Dorsolateral prefrontal cortex (tissue), 118 donors: ENCODE data around the gene KAT5. TPM values are rescaled to one million over a fixed set of nuclear protein-coding genes. Genes with fewer than 3 reads are reported as not detected.

Experiments used
- total RNA-seq, 120 experiments: library from RNA; stranded (reverse); gene quantifications; one replicate each; pipeline versions ENCODE4 v1.2.3 to v1.2.4, GENCODE V29; 2022

The KAT5 gene
- total RNA-seq, 120 experiments from 2014 or later = 57.1 to 97.9 (median 76.4) TPM

Other genes starting within 250 kb of the KAT5 start
- gene MALAT1, start 213.2 kb upstream of the KAT5 start, total RNA-seq = over 10,000 TPM in 119 of 120 experiments, 1,000 to 10,000 TPM in 1; 7,808 to 28,438 (median 16,246) TPM
- 100 to 1,000 TPM in 34 of 120 experiments, 10 to 100 TPM in 86; 71.5 to 120 (median 93.9) TPM for gene SCYL1, start 187.2 kb upstream of the KAT5 start, total RNA-seq
- 100 to 1,000 TPM in 117 of 120 experiments, 10 to 100 TPM in 3; 97.2 to 228 (median 145) TPM for gene LTBP3, start 153.9 kb upstream of the KAT5 start, total RNA-seq
- gene ZNRD2, start 141.8 kb upstream of the KAT5 start, total RNA-seq = 10 to 100 TPM; 22.6 to 74.8 (median 38.1) TPM
- 100 to 1,000 TPM in 1 of 120 experiments, 10 to 100 TPM in 119; 35.7 to 101 (median 59.6) TPM for gene FAM89B, start 139.7 kb upstream of the KAT5 start, total RNA-seq
- 10 to 100 TPM; 17.3 to 49.0 (median 28.4) TPM for gene EHBP1L1, start 136.2 kb upstream of the KAT5 start, total RNA-seq
- 10 to 100 TPM in 3 of 120 experiments, 1 to 10 TPM in 114, under 1 TPM in 3; 0.74 to 10.5 (median 4.1) TPM for gene KCNK7, start 116.5 kb upstream of the KAT5 start, total RNA-seq
- 100 to 1,000 TPM in 4 of 120 experiments, 10 to 100 TPM in 116; 30.9 to 133 (median 57.4) TPM for gene MAP3K11, start 98.0 kb upstream of the KAT5 start, total RNA-seq
- 10 to 100 TPM; 25.1 to 44.9 (median 31.2) TPM for gene PCNX3, start 96.5 kb upstream of the KAT5 start, total RNA-seq
- 10 to 100 TPM in 119 of 120 experiments, 1 to 10 TPM in 1; 8.6 to 68.2 (median 26.7) TPM for gene SIPA1, start 74.2 kb upstream of the KAT5 start, total RNA-seq
- 10 to 100 TPM; 28.1 to 93.7 (median 48.2) TPM for gene RELA, start 49.3 kb upstream of the KAT5 start, total RNA-seq
- 10 to 100 TPM; 27.6 to 76.0 (median 41.1) TPM for gene RNASEH2C, start 8.5 kb downstream of the KAT5 start, total RNA-seq
- 10 to 100 TPM; 12.0 to 32.4 (median 19.6) TPM for gene AP5B1, start 68.7 kb downstream of the KAT5 start, total RNA-seq
- gene OVOL1, start 74.8 kb downstream of the KAT5 start, total RNA-seq = 1 to 10 TPM in 4 of 120 experiments, under 1 TPM in 50, not detected in 66; 0.12 to 1.6 (median 0.31) TPM
- gene SNX32, start 121.7 kb downstream of the KAT5 start, total RNA-seq = 10 to 100 TPM; 18.6 to 78.2 (median 41.0) TPM
- gene CFL1, start 145.9 kb downstream of the KAT5 start, total RNA-seq = 100 to 1,000 TPM; 509 to 985 (median 862) TPM
- gene MUS81, start 148.2 kb downstream of the KAT5 start, total RNA-seq = 10 to 100 TPM; 26.5 to 53.6 (median 39.9) TPM
- 10 to 100 TPM; 16.5 to 72.1 (median 33.7) TPM for gene EFEMP2, start 160.5 kb downstream of the KAT5 start, total RNA-seq
- gene CTSW, start 167.6 kb downstream of the KAT5 start, total RNA-seq = 1 to 10 TPM in 14 of 120 experiments, under 1 TPM in 32, not detected in 74; 0.32 to 2.9 (median 0.65) TPM
- 100 to 1,000 TPM in 19 of 120 experiments, 10 to 100 TPM in 101; 56.1 to 115 (median 86.6) TPM for gene FIBP, start 176.2 kb downstream of the KAT5 start, total RNA-seq
- gene CCDC85B, start 178.4 kb downstream of the KAT5 start, total RNA-seq = 100 to 1,000 TPM in 4 of 120 experiments, 10 to 100 TPM in 116; 37.7 to 126 (median 71.6) TPM
- gene FOSL1, start 188.1 kb downstream of the KAT5 start, total RNA-seq = 1 to 10 TPM in 55 of 120 experiments, under 1 TPM in 41, not detected in 24; 0.30 to 6.6 (median 1.2) TPM
- 10 to 100 TPM; 53.5 to 95.7 (median 73.6) TPM for gene C11orf68, start 206.8 kb downstream of the KAT5 start, total RNA-seq
- 100 to 1,000 TPM in 49 of 120 experiments, 10 to 100 TPM in 71; 54.9 to 148 (median 96.3) TPM for gene DRAP1, start 207.2 kb downstream of the KAT5 start, total RNA-seq
- under 1 TPM in 8 of 120 experiments, not detected in 112; 0.35 to 0.86 (median 0.52) TPM for gene TSGA10IP, start 233.2 kb downstream of the KAT5 start, total RNA-seq
- 10 to 100 TPM; 31.8 to 73.9 (median 52.1) TPM for gene SART1, start 249.5 kb downstream of the KAT5 start, total RNA-seq